Measurements from ENCODE around the gene MSI2. TPM values are rescaled to one million over a fixed set of nuclear protein-coding genes. Genes with fewer than 3 reads are reported as not detected.

Gene MSI2
- total RNA-seq, 1 experiment from 2014 or later, result 29.5 TPM

GRCh38 chr17:57665696-57666095, 409.4 kb downstream of the MSI2 start:
- DNase-seq (ENCODE audit: extremely low read depth, low read depth), result no peak

GRCh38 chr17:57666201-57666870, 410.0 kb downstream of the MSI2 start:
- no peak for DNase-seq (ENCODE audit: extremely low read depth, low read depth)

GRCh38 chr17:57666946-57667345, 410.6 kb downstream of the MSI2 start:
- DNase-seq (ENCODE audit: extremely low read depth, low read depth), result no peak

GRCh38 chr17:57667461-57667923, 411.2 kb downstream of the MSI2 start:
- DNase-seq (ENCODE audit: extremely low read depth, low read depth), result no peak

- DNase-seq (ENCODE audit: extremely low read depth, low read depth), result no peak
Measured at GRCh38 chr17:57668332-57668731, 412.0 kb downstream of the MSI2 start.

GRCh38 chr17:57669671-57670529, 413.6 kb downstream of the MSI2 start:
- no peak for DNase-seq (ENCODE audit: extremely low read depth, low read depth)

- DNase-seq (ENCODE audit: extremely low read depth, low read depth), result no peak
Measured at GRCh38 chr17:57670769-57671569, 414.6 kb downstream of the MSI2 start.

GRCh38 chr17:57671667-57672632, 415.6 kb downstream of the MSI2 start:
- peak; percentile 53 for DNase-seq (ENCODE audit: extremely low read depth, low read depth)

- DNase-seq (ENCODE audit: extremely low read depth, low read depth), result no peak
Measured at GRCh38 chr17:57672971-57673370, 416.6 kb downstream of the MSI2 start.

- DNase-seq (ENCODE audit: extremely low read depth, low read depth), result no peak
Measured at GRCh38 chr17:57674894-57675293, 418.6 kb downstream of the MSI2 start.

GRCh38 chr17:57675427-57676387, 419.4 kb downstream of the MSI2 start:
- DNase-seq (ENCODE audit: extremely low read depth, low read depth), result no peak

- DNase-seq (ENCODE audit: extremely low read depth, low read depth), result no peak
Measured at GRCh38 chr17:57676543-57676942, 420.2 kb downstream of the MSI2 start.

- DNase-seq (ENCODE audit: extremely low read depth, low read depth), result no peak
Measured at GRCh38 chr17:57677301-57677700, 421.0 kb downstream of the MSI2 start.

- no peak for DNase-seq (ENCODE audit: extremely low read depth, low read depth)
Measured at GRCh38 chr17:57677858-57678257, 421.5 kb downstream of the MSI2 start.

GRCh38 chr17:57678393-57678792, 422.1 kb downstream of the MSI2 start:
- no peak for DNase-seq (ENCODE audit: extremely low read depth, low read depth)

GRCh38 chr17:57679356-57679755, 423.0 kb downstream of the MSI2 start:
- no peak for DNase-seq (ENCODE audit: extremely low read depth, low read depth)

GRCh38 chr17:57679906-57680695, 423.8 kb downstream of the MSI2 start:
- DNase-seq (ENCODE audit: extremely low read depth, low read depth), result no peak

GRCh38 chr17:57682701-57683100, 426.4 kb downstream of the MSI2 start:
- DNase-seq (ENCODE audit: extremely low read depth, low read depth), result no peak
